ENCODE measurements around the gene COL6A1.
A peak's percentile ranks its signal among the peaks of the same experiment; 100 is the strongest.

- TF ChIP-seq CTCF (IDR thresholded peaks at IDR 0.05; ENCODE audit: poor library complexity, severe bottlenecking), result peak; percentile 59
- TF ChIP-seq MXI1 (conservative IDR thresholded peaks at IDR 0.05; ENCODE audit: poor library complexity, severe bottlenecking), result no peak
- no peak for TF ChIP-seq REST (IDR thresholded peaks at IDR 0.05; ENCODE audit: borderline replicate concordance)
- no peak for TF ChIP-seq POLR2AphosphoS5 (IDR thresholded peaks at IDR 0.05)
- no peak for TF ChIP-seq TAF1 (IDR thresholded peaks at IDR 0.05; ENCODE audit: low read depth)
- TF ChIP-seq EZH2 (IDR thresholded peaks at IDR 0.05; ENCODE audit: borderline replicate concordance, insufficient read depth, low read length, poor library complexity, severe bottlenecking), result no peak
Observed at GRCh38 chr21:45970674-45971615, 10.6 kb upstream of the COL6A1 start.

All from neural cell (in vitro differentiated cells).